B cell (primary cell): Measurements from ENCODE around the gene IL12RB1.

Source experiments
- EZH2 ChIP-seq: IDR thresholded peaks from 2 replicates; pipeline ENCODE4 v1.6.1; 2012; ENCODE audit warnings: borderline replicate concordance, low read depth, mild to moderate bottlenecking, moderate library complexity, low read length; ENCODE audit not compliant: insufficient read depth, poor library complexity, severe bottlenecking
- TF ChIP-seq, protein P1 (sequence below): fragments of 200-600 bp; IDR thresholded peaks from one replicate; pipeline ENCODE4 v1.8.0; 2022; ENCODE audit warnings: antibody characterized with exemption, mild to moderate bottlenecking

DNA sequence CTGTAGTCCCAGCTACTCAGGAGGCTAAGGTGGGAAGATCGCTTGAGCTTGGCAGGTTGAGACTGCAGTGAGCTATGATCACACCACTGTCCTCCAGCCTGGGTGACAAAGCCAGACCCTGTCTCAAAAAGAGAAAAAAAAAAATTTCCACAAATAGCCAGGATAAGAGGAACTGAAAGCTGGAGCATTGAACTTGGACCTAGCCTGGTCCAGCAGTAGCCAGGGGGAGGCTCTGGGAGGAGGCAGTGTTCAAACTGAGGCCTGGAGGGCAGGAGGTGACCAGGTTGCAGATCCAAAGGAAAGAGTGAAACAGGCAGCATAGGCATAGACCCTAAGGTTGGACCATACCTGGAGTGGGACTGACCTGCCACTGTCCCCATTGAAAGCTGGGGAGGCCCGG is 39.4 kb upstream of the IL12RB1 start:
- TF ChIP-seq, protein P1, sequence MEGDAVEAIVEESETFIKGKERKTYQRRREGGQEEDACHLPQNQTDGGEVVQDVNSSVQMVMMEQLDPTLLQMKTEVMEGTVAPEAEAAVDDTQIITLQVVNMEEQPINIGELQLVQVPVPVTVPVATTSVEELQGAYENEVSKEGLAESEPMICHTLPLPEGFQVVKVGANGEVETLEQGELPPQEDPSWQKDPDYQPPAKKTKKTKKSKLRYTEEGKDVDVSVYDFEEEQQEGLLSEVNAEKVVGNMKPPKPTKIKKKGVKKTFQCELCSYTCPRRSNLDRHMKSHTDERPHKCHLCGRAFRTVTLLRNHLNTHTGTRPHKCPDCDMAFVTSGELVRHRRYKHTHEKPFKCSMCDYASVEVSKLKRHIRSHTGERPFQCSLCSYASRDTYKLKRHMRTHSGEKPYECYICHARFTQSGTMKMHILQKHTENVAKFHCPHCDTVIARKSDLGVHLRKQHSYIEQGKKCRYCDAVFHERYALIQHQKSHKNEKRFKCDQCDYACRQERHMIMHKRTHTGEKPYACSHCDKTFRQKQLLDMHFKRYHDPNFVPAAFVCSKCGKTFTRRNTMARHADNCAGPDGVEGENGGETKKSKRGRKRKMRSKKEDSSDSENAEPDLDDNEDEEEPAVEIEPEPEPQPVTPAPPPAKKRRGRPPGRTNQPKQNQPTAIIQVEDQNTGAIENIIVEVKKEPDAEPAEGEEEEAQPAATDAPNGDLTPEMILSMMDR = no peak
- TF ChIP-seq EZH2 = no peak
